HepG2 (cell line): ENCODE data around the gene EIF6. TPM values are rescaled to one million over a fixed set of nuclear protein-coding genes. Genes with fewer than 3 reads are reported as not detected.
A peak's percentile ranks its signal among the peaks of the same experiment; 100 is the strongest.

Experiments used
- ATAC-seq: fragments of 200-7000 bp; cut with Tn5 transposase; 3 replicates; pipeline ENCODE4 v1.9.1; 2020; ENCODE audit warnings: mild to moderate bottlenecking, moderate library complexity
- BruUV-seq: library from RNA; stranded (reverse); fragments of 400-500 nt; replicated peaks from 2 replicates; lab custom pipeline; 2021; lab: Mats Ljungman, UMichigan
- CTCF ChIA-PET: fragments of 300-600 bp; formaldehyde crosslinking; extraction: SDS; loops from one replicate; lab custom pipeline; 2021; ENCODE audit warnings: low total read pairs, inconsistent platforms, low intra/inter-chr PET ratio; lab: Yijun Ruan, JAX
- POLR2A ChIA-PET: fragments of 350-600 bp; sonication (Branson Sonifier 250); formaldehyde crosslinking; loops from one replicate; lab custom pipeline; 2020; ENCODE audit warnings: antibody characterized with exemption, inconsistent platforms; lab: Yijun Ruan, JAX
- DNase-seq: peaks from one replicate; pipeline ENCODE4 v3.0.0-alpha.2; 2015; ENCODE audit warnings: low spot score
- FAIRE-seq: peaks from 3 replicates; lab custom pipeline; 2011; peaks lifted over from hg19 to GRCh38; lab: Jason Lieb, UNC
- H2AFZ ChIP-seq: one replicate; pipeline ENCODE4 v1.6.1; 2011; ENCODE audit warnings: low read length, inconsistent platforms
- H3K27ac ChIP-seq: fragments of 300-600 bp; 3 replicates; pipeline ENCODE4 v1.8.0; 2011; ENCODE audit warnings: mixed run types, mild to moderate bottlenecking, mixed read lengths, low read length, inconsistent platforms; ENCODE audit not compliant: insufficient read depth; ENCODE audit errors: extremely low read length
- H3K27me3 ChIP-seq, 2 experiments: fragments of 200-600 bp in 1 of 2; 2 replicates in 1 of 2; 3 replicates in 1 of 2; pipeline versions ENCODE4 v1.6.0 to v1.8.0; 2011; ENCODE audit warnings: low read length in 2 of 2, mild to moderate bottlenecking in 2 of 2, moderate library complexity in 2 of 2, inconsistent platforms in 1 of 2; ENCODE audit not compliant: insufficient read depth in 2 of 2, control insufficient read depth in 1 of 2
- H3K36me3 ChIP-seq, 2 experiments: fragments of 200-600 bp in 1 of 2; replicated peaks in 1 of 2; 2 replicates in 1 of 2; 3 replicates in 1 of 2; pipeline versions ENCODE4 v1.5.1 to v1.8.0; 2011; ENCODE audit warnings: low read length in 2 of 2, inconsistent platforms in 1 of 2; ENCODE audit not compliant: insufficient read depth in 2 of 2, control insufficient read depth in 1 of 2
- H3K4me1 ChIP-seq: 2 replicates; pipeline ENCODE4 v1.5.1; 2012; ENCODE audit warnings: low read length, inconsistent platforms; ENCODE audit not compliant: insufficient read depth
- H3K4me2 ChIP-seq: 2 replicates; pipeline ENCODE4 v1.6.0; 2011; ENCODE audit warnings: low read depth, low read length, inconsistent platforms
- H3K4me3 ChIP-seq, 3 experiments: fragments of 200-600 bp in 1 of 3; sonication (generic), shearing (Covaris generic) in 1 of 3; replicated peaks in 1 of 3; 2 replicates each; pipeline ENCODE4 v1.5.1; 2011 to 2016; ENCODE audit warnings: low read length in 3 of 3, inconsistent platforms in 2 of 3, low read depth in 2 of 3, mild to moderate bottlenecking in 2 of 3, control low read depth in 1 of 3, mixed read lengths in 1 of 3; ENCODE audit not compliant: insufficient read depth in 1 of 3
- H3K79me2 ChIP-seq: one replicate; pipeline ENCODE4 v1.6.1; 2011; ENCODE audit warnings: low read length, inconsistent platforms; ENCODE audit not compliant: insufficient read depth
- H3K9ac ChIP-seq: 2 replicates; pipeline ENCODE4 v1.6.0; 2011; ENCODE audit warnings: mild to moderate bottlenecking, low read depth, low read length, inconsistent platforms; ENCODE audit not compliant: insufficient read depth
- H3K9me3 ChIP-seq: 2 replicates; pipeline ENCODE4 v1.5.1; 2012; ENCODE audit warnings: mild to moderate bottlenecking, low read length
- H4K20me1 ChIP-seq: 2 replicates; pipeline ENCODE4 v1.6.0; 2011; ENCODE audit warnings: inconsistent platforms, mild to moderate bottlenecking, low read length, moderate library complexity; ENCODE audit not compliant: insufficient read depth
- AGO2 ChIP-seq: fragments of 200-400 bp; formaldehyde crosslinking; optimal IDR thresholded peaks from 2 replicates; pipeline ENCODE3; 2017; ENCODE audit warnings: mild to moderate bottlenecking, low read depth, low read length, moderate library complexity
- BORCS8-MEF2B ChIP-seq: sonication (generic); formaldehyde crosslinking; IDR thresholded peaks from 2 replicates; pipeline ENCODE4 v1.8.0; 2022; ENCODE audit warnings: mild to moderate bottlenecking, missing genetic modification reagents
- EEA1 ChIP-seq: sonication (generic); formaldehyde crosslinking; IDR thresholded peaks from 2 replicates; pipeline ENCODE4 v1.5.1; 2020; ENCODE audit warnings: mild to moderate bottlenecking, missing genetic modification reagents, borderline replicate concordance
- ZNF510 ChIP-seq: sonication (generic); formaldehyde crosslinking; IDR thresholded peaks from 2 replicates; pipeline ENCODE4 v1.4.0; 2020; ENCODE audit warnings: low read depth, mild to moderate bottlenecking, missing genetic modification reagents
- WGBS: methylation state at CpG from one replicate; pipeline ENCODE4 v1.1.6; 2017; ENCODE audit warnings: low lambda C conversion rate; 5-methylcytosine and 5-hydroxymethylcytosine counted together
- in situ Hi-C: cut with HindIII; loops from 2 replicates; pipeline ENCODE4 v1.10.0; 2017; ENCODE audit warnings: low pct_unique_long_range_greater_than_20kb; ENCODE audit not compliant: extremely low pct_ligation_motif_present
- intact Hi-C: fragments of 100-400 bp; cut with micrococcal nuclease; formaldehyde crosslinking; loops from one replicate; pipeline ENCODE4 v1.10.0; 2022; ENCODE audit not compliant: unreplicated experiment
- polyA plus RNA-seq, 8 experiments: library from polyadenylated mRNA; depleted of rRNA in 3 of 8; stranded (reverse) in 7 of 8; unstranded in 1 of 8; fragments of >200 nt; fragmentation: Illumina TruSeq in 4 of 8; extraction: Trizol in 4 of 8; gene quantifications; 2 replicates each; pipeline versions ENCODE4 v1.2.1 to v1.2.3, GENCODE V29; 2011 to 2016; ENCODE audit warnings: low read depth in 4 of 8, missing spikeins in 1 of 8, mixed read lengths in 1 of 8; ENCODE audit not compliant: insufficient read depth in 1 of 8
- total RNA-seq, 5 experiments: library from RNA; depleted of rRNA; stranded (reverse); fragments of >200 nt; fragmentation: Illumina TruSeq; extraction: Trizol; gene quantifications; 2 replicates each; pipeline ENCODE4 v1.2.3, GENCODE V29; 2016; ENCODE audit warnings: low read depth in 1 of 5
- TF ChIP-seq, protein P1 (sequence below): sonication (generic); formaldehyde crosslinking; IDR thresholded peaks from 2 replicates; pipeline ENCODE4 v1.5.0; 2020; ENCODE audit warnings: mild to moderate bottlenecking, missing genetic modification reagents

EIF6 gene
- total and polyA plus RNA-seq, 2 of the 13 experiments (the other 11 are each of a cell fraction or from before 2014, with no cell fraction given) = 462 to 466 TPM

DNA sequence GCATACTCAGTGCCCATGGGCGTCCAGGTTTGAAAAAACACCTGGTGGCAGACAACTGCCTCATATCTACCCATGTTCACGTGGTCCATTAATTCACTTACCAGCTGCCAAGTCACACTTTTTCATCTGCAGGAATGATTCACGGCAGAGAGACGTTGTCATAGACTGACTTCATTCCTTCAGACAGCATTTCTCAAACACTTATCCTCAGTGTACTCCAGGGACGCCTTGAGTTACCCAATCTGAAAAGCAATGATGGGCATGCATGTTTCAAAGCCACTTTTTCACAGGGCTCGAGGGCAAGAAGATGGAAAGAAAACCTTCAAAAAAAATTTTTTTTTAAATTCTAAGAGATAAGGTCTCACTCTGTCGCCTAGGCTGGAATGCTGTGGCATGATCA lies 12.7 kb downstream of the EIF6 start:
- intact Hi-C loops = no loop called here
- H3K4me3 ChIP-seq = no peak overlapping the region
- no peaks in the 10 kb centered on the region for H3K9me3 ChIP-seq
- H4K20me1 ChIP-seq = no peaks in the 10 kb centered on the region
- no peak overlapping the region for H3K27ac ChIP-seq
- DNase-seq (no peak), ATAC-seq (no peak), FAIRE-seq (peak; percentile 49)
- H3K9ac ChIP-seq = no peak overlapping the region
- TF ChIP-seq BORCS8-MEF2B (CRISPR knock-in tag) = 0 out of 2 replicates have a peak, but pooled peaks have one; percentile 8
- TF ChIP-seq ZNF510 (CRISPR knock-in tag) = no peak
- H3K4me2 ChIP-seq = no peak overlapping the region
- BruUV-seq = no TSS peak
- H3K36me3 ChIP-seq = peaks cover 3 to 5% of the 10 kb centered on the region in 2 experiments; a peak in 4 of 5 replicates
- no peaks in the 10 kb centered on the region for H3K79me2 ChIP-seq
- ChIA-PET CTCF (no interaction called here), POLR2A (interaction anchor here (8.8 kb wide), 1 partner anchor 12 kb away, joined by 80 read pairs; the partner anchor contains the start of gene EIF6)
- H3K27me3 ChIP-seq = no peaks in the 10 kb centered on the region
- peaks cover 10% of the 10 kb centered on the region for H3K4me1 ChIP-seq
- H2AFZ ChIP-seq = no peak overlapping the region
- in situ Hi-C loops = no loop called here
- WGBS = 82% methylated on average over 7 of the region's 7 CpGs

DNA sequence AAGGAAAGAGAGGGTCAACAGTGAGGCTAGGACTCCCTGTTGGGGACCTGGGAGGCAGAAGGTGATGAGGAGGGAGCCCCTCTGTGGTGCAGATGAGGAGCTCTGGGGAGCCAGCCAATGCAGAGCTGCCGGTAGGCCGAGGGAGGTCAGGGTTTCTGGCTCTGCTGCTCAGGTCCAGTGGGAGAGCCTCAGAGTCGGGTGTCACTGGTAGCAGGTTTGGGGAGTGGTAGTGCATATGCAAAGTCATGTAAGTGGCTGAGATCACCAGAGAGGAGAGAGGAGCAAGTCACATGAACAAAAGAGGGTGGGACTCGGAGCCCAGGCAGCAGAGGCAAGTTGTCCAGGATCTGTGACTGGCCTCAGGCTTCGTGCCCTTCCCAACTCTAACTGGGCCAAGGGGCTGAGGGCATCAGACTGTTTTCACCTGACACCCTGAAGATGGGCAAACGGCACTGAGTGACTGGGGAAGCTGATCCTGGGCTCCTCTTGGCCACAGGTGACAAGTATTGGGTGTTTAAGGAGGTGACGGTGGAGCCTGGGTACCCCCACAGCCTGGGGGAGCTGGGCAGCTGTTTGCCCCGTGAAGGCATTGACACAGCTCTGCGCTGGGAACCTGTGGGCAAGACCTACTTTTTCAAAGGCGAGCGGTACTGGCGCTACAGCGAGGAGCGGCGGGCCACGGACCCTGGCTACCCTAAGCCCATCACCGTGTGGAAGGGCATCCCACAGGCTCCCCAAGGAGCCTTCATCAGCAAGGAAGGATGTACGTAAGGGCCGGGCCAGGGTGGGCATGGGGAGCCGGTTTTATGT lies 13.3 kb downstream of the EIF6 start:
- Histone ChIP-seq H3K9me3 (no peaks in the 10 kb centered on the region), H3K4me2 (no peak overlapping the region), H3K27ac (no peak overlapping the region), H2AFZ (no peak overlapping the region), H3K4me3 (no peak overlapping the region), H3K4me1 (peaks cover 10% of the 10 kb centered on the region), H3K27me3 (no peaks in the 10 kb centered on the region), H3K79me2 (no peaks in the 10 kb centered on the region), H3K36me3 (peaks cover 0 to 3% of the 10 kb centered on the region in 2 experiments; a peak in 1 of 5 replicates), H3K9ac (no peak overlapping the region), H4K20me1 (no peaks in the 10 kb centered on the region)
- intact Hi-C loops (no loop called here), in situ Hi-C loops (no loop called here)
- BruUV-seq = no TSS peak
- FAIRE-seq = no peak
- peak; percentile 29 for TF ChIP-seq AGO2
- TF ChIP-seq, protein P1, sequence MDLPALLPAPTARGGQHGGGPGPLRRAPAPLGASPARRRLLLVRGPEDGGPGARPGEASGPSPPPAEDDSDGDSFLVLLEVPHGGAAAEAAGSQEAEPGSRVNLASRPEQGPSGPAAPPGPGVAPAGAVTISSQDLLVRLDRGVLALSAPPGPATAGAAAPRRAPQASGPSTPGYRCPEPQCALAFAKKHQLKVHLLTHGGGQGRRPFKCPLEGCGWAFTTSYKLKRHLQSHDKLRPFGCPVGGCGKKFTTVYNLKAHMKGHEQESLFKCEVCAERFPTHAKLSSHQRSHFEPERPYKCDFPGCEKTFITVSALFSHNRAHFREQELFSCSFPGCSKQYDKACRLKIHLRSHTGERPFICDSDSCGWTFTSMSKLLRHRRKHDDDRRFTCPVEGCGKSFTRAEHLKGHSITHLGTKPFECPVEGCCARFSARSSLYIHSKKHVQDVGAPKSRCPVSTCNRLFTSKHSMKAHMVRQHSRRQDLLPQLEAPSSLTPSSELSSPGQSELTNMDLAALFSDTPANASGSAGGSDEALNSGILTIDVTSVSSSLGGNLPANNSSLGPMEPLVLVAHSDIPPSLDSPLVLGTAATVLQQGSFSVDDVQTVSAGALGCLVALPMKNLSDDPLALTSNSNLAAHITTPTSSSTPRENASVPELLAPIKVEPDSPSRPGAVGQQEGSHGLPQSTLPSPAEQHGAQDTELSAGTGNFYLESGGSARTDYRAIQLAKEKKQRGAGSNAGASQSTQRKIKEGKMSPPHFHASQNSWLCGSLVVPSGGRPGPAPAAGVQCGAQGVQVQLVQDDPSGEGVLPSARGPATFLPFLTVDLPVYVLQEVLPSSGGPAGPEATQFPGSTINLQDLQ (CRISPR knock-in tag) = no peak
- TF ChIP-seq EEA1 (CRISPR knock-in tag) = 0 out of 2 replicates have a peak, but pooled peaks have one; percentile 42
- 0 out of 2 replicates have a peak, but pooled peaks have one; percentile 12 for TF ChIP-seq BORCS8-MEF2B (CRISPR knock-in tag)
- 91% methylated on average over 18 of the region's 20 CpGs for WGBS
- DNase-seq = no peak
- CTCF ChIA-PET = no interaction called here
- POLR2A ChIA-PET = interaction anchor here (8.8 kb wide), 1 partner anchor 12 kb away, joined by 80 read pairs; the partner anchor contains the start of gene EIF6
- no peak for ATAC-seq
